Neural progenitor cell (in vitro differentiated cells): ENCODE results near the gene SESN2. TPM values are rescaled to one million over a fixed set of nuclear protein-coding genes. Genes with fewer than 3 reads are reported as not detected.

Experiments
- DNase-seq: peaks from one replicate; pipeline ENCODE4 v3.0.0-alpha.2; 2016; ENCODE audit warnings: low spot score
- H2AFZ ChIP-seq: fragments of 200-600 bp; sonication (generic); replicated peaks from 2 replicates; pipeline ENCODE4 v1.6.1; 2016; ENCODE audit warnings: antibody characterized with exemption
- H3F3A ChIP-seq: fragments of 200-600 bp; sonication (generic); 2 replicates; pipeline ENCODE4 v1.6.1; 2016; ENCODE audit warnings: antibody characterized with exemption, low read depth
- H3K27ac ChIP-seq: fragments of 200-600 bp; sonication (generic); 2 replicates; pipeline ENCODE4 v1.5.1; 2016; ENCODE audit warnings: mild to moderate bottlenecking
- H3K27me3 ChIP-seq: fragments of 200-600 bp; sonication (generic); 2 replicates; pipeline ENCODE4 v1.6.1; 2016; ENCODE audit warnings: mild to moderate bottlenecking, moderate library complexity
- H3K36me3 ChIP-seq: fragments of 200-600 bp; sonication (generic); 2 replicates; pipeline ENCODE4 v1.5.1; 2016
- H3K4me1 ChIP-seq: fragments of 200-600 bp; sonication (generic); 2 replicates; pipeline ENCODE4 v1.6.1; 2016; ENCODE audit warnings: mixed run types
- H3K4me2 ChIP-seq: fragments of 200-600 bp; sonication (generic); 2 replicates; pipeline ENCODE4 v1.6.1; 2016
- H3K4me3 ChIP-seq: fragments of 200-600 bp; sonication (generic); 2 replicates; pipeline ENCODE4 v1.5.1; 2016
- H3K79me2 ChIP-seq: fragments of 200-600 bp; sonication (generic); 2 replicates; pipeline ENCODE4 v1.6.1; 2016; ENCODE audit warnings: low read depth
- H3K9ac ChIP-seq: fragments of 200-600 bp; sonication (generic); 2 replicates; pipeline ENCODE4 v1.6.1; 2016
- H3K9me3 ChIP-seq: fragments of 200-600 bp; sonication (generic); 2 replicates; pipeline ENCODE4 v1.5.1; 2016; ENCODE audit warnings: low read depth
- H4K20me1 ChIP-seq: fragments of 200-600 bp; sonication (generic); 2 replicates; pipeline ENCODE4 v1.6.1; 2016; ENCODE audit warnings: low read depth
- H3K27ac Mint-ChIP-seq: 3 replicates; pipeline ENCODE4 v1.8.0; 2021; ENCODE audit warnings: mixed read lengths
- H3K27me3 Mint-ChIP-seq: 2 replicates; pipeline ENCODE4 v1.8.0; 2022; ENCODE audit warnings: low read depth, mild to moderate bottlenecking, inconsistent platforms, moderate library complexity, mixed read lengths; ENCODE audit not compliant: insufficient read depth
- H3K36me3 Mint-ChIP-seq: 3 replicates; pipeline ENCODE4 v1.8.0; 2021; ENCODE audit warnings: mixed read lengths
- H3K4me1 Mint-ChIP-seq: 3 replicates; pipeline ENCODE4 v1.8.0; 2021; ENCODE audit warnings: mixed read lengths
- H3K4me3 Mint-ChIP-seq: 3 replicates; pipeline ENCODE4 v1.8.0; 2021; ENCODE audit warnings: mild to moderate bottlenecking, moderate library complexity, mixed read lengths
- H3K9me3 Mint-ChIP-seq: 3 replicates; pipeline ENCODE4 v1.8.0; 2020; ENCODE audit warnings: mixed read lengths
- EZH2 ChIP-seq: fragments of 200-600 bp; sonication (generic); IDR thresholded peaks from 2 replicates; pipeline ENCODE4 v1.6.1; 2017; ENCODE audit warnings: antibody characterized with exemption, mild to moderate bottlenecking, moderate library complexity
- EZH2phosphoT487 ChIP-seq: fragments of 200-600 bp; sonication (generic); IDR thresholded peaks from 2 replicates; pipeline ENCODE4 v1.6.1; 2017; ENCODE audit warnings: antibody characterized with exemption
- total RNA-seq: library from RNA; depleted of rRNA; stranded (reverse); fragments of >200 nt; gene quantifications from 2 replicates; pipeline ENCODE4 v1.2.3, GENCODE V29; 2015; ENCODE audit warnings: low replicate concordance
- TF ChIP-seq, protein P1 (sequence below): fragments of 200-600 bp; sonication (generic); IDR thresholded peaks from 2 replicates; pipeline ENCODE4 v1.5.1; 2017; ENCODE audit warnings: antibody characterized with exemption, mild to moderate bottlenecking

Gene SESN2, protein sequence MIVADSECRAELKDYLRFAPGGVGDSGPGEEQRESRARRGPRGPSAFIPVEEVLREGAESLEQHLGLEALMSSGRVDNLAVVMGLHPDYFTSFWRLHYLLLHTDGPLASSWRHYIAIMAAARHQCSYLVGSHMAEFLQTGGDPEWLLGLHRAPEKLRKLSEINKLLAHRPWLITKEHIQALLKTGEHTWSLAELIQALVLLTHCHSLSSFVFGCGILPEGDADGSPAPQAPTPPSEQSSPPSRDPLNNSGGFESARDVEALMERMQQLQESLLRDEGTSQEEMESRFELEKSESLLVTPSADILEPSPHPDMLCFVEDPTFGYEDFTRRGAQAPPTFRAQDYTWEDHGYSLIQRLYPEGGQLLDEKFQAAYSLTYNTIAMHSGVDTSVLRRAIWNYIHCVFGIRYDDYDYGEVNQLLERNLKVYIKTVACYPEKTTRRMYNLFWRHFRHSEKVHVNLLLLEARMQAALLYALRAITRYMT
- total RNA-seq = 7.6 and 19.1 TPM in 2 replicates

DNA sequence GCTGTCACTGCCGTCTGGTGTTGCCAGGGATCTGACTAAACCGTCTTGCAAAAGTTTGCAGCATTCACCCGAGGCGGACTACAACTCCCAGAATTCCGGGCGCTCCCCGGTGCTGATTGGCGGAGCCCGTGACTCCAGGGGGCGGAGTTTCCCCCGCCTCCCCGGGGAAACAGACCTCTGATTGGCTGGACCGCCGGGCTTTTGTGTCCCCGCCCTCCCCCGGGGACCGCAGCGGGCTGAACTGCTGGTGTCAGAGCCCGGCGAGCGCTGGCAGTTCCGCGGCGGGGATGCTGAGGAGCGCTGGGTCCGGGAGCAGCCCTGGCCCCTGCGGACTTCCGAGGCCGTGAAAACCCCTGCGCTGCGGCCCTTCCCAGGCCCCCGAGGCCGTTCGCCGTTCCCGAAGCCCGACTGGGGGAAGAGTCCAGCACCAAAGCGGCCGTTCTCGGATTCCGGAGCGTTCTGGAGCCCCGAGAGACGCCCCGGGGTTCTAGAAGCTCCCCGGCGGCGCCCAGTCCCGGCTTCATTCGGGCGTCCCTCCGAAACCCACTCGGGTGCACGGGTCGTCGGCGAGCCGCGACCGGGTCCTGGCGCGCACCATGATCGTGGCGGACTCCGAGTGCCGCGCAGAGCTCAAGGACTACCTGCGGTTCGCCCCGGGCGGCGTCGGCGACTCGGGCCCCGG, at the start of gene SESN2:
Gene SESN2 (plus strand): TSS at position 267 of the 682 bp plus-strand sequence. CDS start 330 bp downstream, at position 597.
- Histone ChIP-seq H3K9ac (peak within 1 kb of the TSS; percentile 56), H3K4me3 (peak within 1 kb of the TSS; percentile 79), H3K4me2 (peak within 1 kb of the TSS; percentile 74), H4K20me1 (peaks cover 33% of the 10 kb centered on the region), H3K9me3 (no peaks in the 10 kb centered on the region), H3K27me3 (no peaks in the 10 kb centered on the region), H3K36me3 (no peaks in the 10 kb centered on the region), H3K4me1 (peaks cover 19% of the 10 kb centered on the region), H2AFZ (peak within 1 kb of the TSS; percentile 76), H3F3A (peaks cover 19% of the 10 kb centered on the region), H3K79me2 (peaks cover 43% of the 10 kb centered on the region), H3K27ac (peak within 1 kb of the TSS; percentile 61)
- Mint-ChIP-seq H3K27me3 (peaks cover 14% of the 10 kb centered on the region), H3K36me3 (no peaks in the 10 kb centered on the region), H3K4me1 (peaks cover 19% of the 10 kb centered on the region), H3K9me3 (no peaks in the 10 kb centered on the region), H3K4me3 (peak within 1 kb of the TSS; percentile 81), H3K27ac (no peak within 1 kb of the TSS)
- peak; percentile 100 for DNase-seq
- no peak for TF ChIP-seq EZH2
- TF ChIP-seq EZH2phosphoT487 = no peak
- TF ChIP-seq, protein P1, sequence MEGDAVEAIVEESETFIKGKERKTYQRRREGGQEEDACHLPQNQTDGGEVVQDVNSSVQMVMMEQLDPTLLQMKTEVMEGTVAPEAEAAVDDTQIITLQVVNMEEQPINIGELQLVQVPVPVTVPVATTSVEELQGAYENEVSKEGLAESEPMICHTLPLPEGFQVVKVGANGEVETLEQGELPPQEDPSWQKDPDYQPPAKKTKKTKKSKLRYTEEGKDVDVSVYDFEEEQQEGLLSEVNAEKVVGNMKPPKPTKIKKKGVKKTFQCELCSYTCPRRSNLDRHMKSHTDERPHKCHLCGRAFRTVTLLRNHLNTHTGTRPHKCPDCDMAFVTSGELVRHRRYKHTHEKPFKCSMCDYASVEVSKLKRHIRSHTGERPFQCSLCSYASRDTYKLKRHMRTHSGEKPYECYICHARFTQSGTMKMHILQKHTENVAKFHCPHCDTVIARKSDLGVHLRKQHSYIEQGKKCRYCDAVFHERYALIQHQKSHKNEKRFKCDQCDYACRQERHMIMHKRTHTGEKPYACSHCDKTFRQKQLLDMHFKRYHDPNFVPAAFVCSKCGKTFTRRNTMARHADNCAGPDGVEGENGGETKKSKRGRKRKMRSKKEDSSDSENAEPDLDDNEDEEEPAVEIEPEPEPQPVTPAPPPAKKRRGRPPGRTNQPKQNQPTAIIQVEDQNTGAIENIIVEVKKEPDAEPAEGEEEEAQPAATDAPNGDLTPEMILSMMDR = no peak

DNA sequence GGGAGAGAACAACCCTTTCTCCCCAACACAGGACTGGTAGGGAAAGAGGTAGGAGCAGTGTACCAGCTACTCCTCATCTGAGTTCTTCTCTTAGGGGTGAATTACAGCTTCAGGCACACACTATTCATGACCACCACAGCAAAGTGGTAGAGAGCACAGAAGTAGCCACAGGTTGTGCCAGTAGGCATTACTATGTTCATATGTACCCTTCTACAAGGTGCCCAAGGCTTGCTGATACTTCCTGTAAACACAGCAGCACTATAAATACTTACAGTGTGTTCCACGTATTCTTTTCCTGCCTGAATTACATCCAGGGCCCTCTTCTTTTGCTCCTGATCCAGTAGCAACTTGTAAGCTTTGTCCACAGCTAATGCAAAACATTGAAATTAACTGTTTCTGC, 49.6 kb upstream of the SESN2 start:
- DNase-seq = no peak
- peaks cover 7% of the 10 kb centered on the region for H3K36me3 ChIP-seq
- no peaks in the 10 kb centered on the region for H3K4me1 ChIP-seq
- H3K79me2 ChIP-seq = no peaks in the 10 kb centered on the region
- no peak for TF ChIP-seq EZH2phosphoT487
- no peak for TF ChIP-seq EZH2
- TF ChIP-seq, protein P1 = no peak
- no peak overlapping the region for H3K27ac ChIP-seq
- Mint-ChIP-seq H3K9me3 (no peaks in the 10 kb centered on the region), H3K36me3 (peaks cover 2% of the 10 kb centered on the region), H3K27me3 (no peaks in the 10 kb centered on the region), H3K27ac (no peak overlapping the region), H3K4me3 (no peak overlapping the region), H3K4me1 (no peaks in the 10 kb centered on the region)
- no peaks in the 10 kb centered on the region for H3K9me3 ChIP-seq
- H3F3A ChIP-seq = peaks cover 15% of the 10 kb centered on the region
- no peak overlapping the region for H3K4me3 ChIP-seq
- H3K9ac ChIP-seq = no peak overlapping the region
- no peaks in the 10 kb centered on the region for H4K20me1 ChIP-seq
- no peaks in the 10 kb centered on the region for H3K27me3 ChIP-seq
- H2AFZ ChIP-seq = no peak overlapping the region
- H3K4me2 ChIP-seq = no peak overlapping the region

DNA sequence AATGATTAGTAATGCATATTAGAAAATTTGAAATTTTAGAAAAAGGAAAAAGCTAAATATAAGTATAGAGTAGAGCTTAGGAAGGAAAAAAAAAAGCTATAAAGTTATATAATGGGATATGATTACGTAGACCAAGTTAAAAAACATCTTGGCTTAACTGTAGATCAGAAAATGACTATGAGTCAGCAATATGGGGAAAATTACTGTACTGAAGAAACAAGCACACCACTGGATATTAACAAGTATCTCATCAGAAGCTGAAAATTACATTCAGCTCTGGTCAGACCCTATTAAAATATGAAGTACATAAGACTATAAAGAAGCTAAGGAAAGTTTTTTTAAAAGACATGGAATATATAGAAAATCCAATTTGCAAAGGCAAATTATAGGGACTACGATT, 46.0 kb upstream of the SESN2 start:
- H3K4me3 Mint-ChIP-seq = no peak overlapping the region

More for the DNA sequence above, 46.0 kb upstream of the SESN2 start:
- Histone ChIP-seq H3F3A (peaks cover 15% of the 10 kb centered on the region), H3K27me3 (no peaks in the 10 kb centered on the region), H3K9me3 (no peaks in the 10 kb centered on the region), H4K20me1 (no peaks in the 10 kb centered on the region), H3K9ac (no peak overlapping the region), H3K4me2 (no peak overlapping the region), H3K4me1 (no peaks in the 10 kb centered on the region), H3K36me3 (peaks cover 2% of the 10 kb centered on the region), H3K79me2 (peaks cover 4% of the 10 kb centered on the region), H2AFZ (no peak overlapping the region), H3K27ac (no peak overlapping the region), H3K4me3 (no peak overlapping the region)
- TF ChIP-seq, protein P1 = no peak
- Mint-ChIP-seq H3K27ac (no peak overlapping the region), H3K4me1 (no peaks in the 10 kb centered on the region), H3K36me3 (no peaks in the 10 kb centered on the region), H3K9me3 (no peaks in the 10 kb centered on the region), H3K27me3 (no peaks in the 10 kb centered on the region)
- DNase-seq = no peak
